ENCODE measurements around the gene RNF146. TPM values are rescaled to one million over a fixed set of nuclear protein-coding genes. Genes with fewer than 3 reads are reported as not detected.
A peak's percentile ranks its signal among the peaks of the same experiment; 100 is the strongest.

The RNF146 gene
- total and polyA plus RNA-seq, 2 of the 13 experiments (the other 11 are each of a cell fraction or from before 2014, with no cell fraction given) = 18.8 to 27.6 TPM

DNA sequence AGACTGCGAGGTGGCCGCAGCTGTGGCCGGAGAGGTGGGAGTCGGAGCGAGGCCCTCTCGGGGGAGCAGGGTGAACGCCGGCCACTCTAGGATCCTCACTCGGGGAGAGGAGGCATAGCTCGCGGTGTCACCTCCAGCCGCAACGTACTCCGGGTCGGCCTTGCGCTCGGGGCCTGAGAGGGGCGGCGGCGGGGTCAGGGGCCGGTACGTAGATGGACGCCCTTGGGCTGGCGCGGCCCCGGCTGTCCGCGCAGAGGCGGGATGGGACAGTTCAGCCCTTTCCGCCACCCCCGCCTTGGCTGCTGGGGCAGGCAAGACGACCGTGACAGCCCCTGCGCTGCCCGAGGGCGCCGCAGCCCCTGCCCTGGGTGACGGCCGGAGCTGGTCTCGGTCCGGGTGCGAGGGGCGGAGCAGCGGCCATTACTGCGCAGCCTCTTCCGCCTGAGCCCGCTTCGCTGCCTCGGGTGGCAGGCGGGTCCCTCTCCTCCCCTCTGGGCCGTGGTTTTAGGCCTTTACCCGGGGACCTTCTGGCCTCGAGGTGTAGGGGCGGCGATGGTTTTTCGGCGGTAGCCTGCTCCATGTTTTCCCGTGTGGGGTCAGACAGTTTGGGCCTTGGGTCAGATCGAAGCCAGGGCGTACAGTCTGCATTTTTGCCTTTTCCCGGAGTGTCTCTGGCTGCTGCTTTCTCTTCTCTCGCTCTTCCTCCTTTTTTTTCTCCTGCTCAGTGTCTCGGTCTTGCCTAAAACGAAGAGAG lies 405 bp downstream of the RNF146 start (continued):
- TF ChIP-seq ZNF563 (CRISPR knock-in tag; IDR thresholded peaks at IDR 0.05) = peak; percentile 78
- no peak for TF ChIP-seq THYN1 (CRISPR knock-in tag; IDR thresholded peaks at IDR 0.05; ENCODE audit: borderline replicate concordance, low read depth)
- TF ChIP-seq KDM1A (CRISPR knock-in tag; IDR thresholded peaks at IDR 0.05) = 0 out of 2 replicates have a peak, but pooled peaks have one; percentile 15
- no peak for TF ChIP-seq MATR3 (CRISPR knock-in tag; IDR thresholded peaks at IDR 0.05)
- TF ChIP-seq, protein P1, sequence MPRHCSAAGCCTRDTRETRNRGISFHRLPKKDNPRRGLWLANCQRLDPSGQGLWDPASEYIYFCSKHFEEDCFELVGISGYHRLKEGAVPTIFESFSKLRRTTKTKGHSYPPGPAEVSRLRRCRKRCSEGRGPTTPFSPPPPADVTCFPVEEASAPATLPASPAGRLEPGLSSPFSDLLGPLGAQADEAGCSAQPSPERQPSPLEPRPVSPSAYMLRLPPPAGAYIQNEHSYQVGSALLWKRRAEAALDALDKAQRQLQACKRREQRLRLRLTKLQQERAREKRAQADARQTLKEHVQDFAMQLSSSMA (CRISPR knock-in tag; IDR thresholded peaks at IDR 0.05) = peak; percentile 93
- peak; percentile 58; the same call in 1 of the 2 replicates for TF ChIP-seq ZNF180 (CRISPR knock-in tag; IDR thresholded peaks at IDR 0.05; ENCODE audit: borderline replicate concordance, low read depth)
- no peak for TF ChIP-seq ZNF674 (CRISPR knock-in tag; IDR thresholded peaks at IDR 0.05; ENCODE audit: low read depth)
- no peak for TF ChIP-seq MLLT10 (CRISPR knock-in tag; IDR thresholded peaks at IDR 0.05)
- peak; percentile 68; the same call in 1 of the 2 replicates for TF ChIP-seq KDM3A (CRISPR knock-in tag; IDR thresholded peaks at IDR 0.05; ENCODE audit: low read depth)
- TF ChIP-seq XRCC5 (optimal IDR thresholded peaks at IDR 0.05; ENCODE audit: low read length) = no peak
- 0 out of 2 replicates have a peak, but pooled peaks have one; percentile 37 for TF ChIP-seq ZNF224 (CRISPR knock-in tag; IDR thresholded peaks at IDR 0.05)
- TF ChIP-seq RBM22 (optimal IDR thresholded peaks at IDR 0.05; ENCODE audit: low read length) = peak; percentile 14
- no peak; the same call in 1 of the 2 replicates for TF ChIP-seq ZNF530 (CRISPR knock-in tag; IDR thresholded peaks at IDR 0.05; ENCODE audit: low read depth)
- TF ChIP-seq POLR2G (IDR thresholded peaks at IDR 0.05; ENCODE audit: low read depth, low read length) = peak; percentile 94
- peak; percentile 78; the same call in 1 of the 2 replicates for TF ChIP-seq ZC3H13 (CRISPR knock-in tag; IDR thresholded peaks at IDR 0.05)
- TF ChIP-seq ESRRA (CRISPR knock-in tag; IDR thresholded peaks at IDR 0.05; ENCODE audit: low read depth) = peak; percentile 37; the same call in 1 of the 2 replicates
- peak; percentile 99 for TF ChIP-seq RBFOX2 (IDR thresholded peaks at IDR 0.05; ENCODE audit: low read depth, low read length)
- 0 out of 2 replicates have a peak, but pooled peaks have one; percentile 20 for TF ChIP-seq ZNF337 (CRISPR knock-in tag; IDR thresholded peaks at IDR 0.05; ENCODE audit: borderline replicate concordance, low read depth)
- TF ChIP-seq ZNF501 (CRISPR knock-in tag; IDR thresholded peaks at IDR 0.05) = peak; percentile 81; the same call in 1 of the 2 replicates
- peak; percentile 78 for TF ChIP-seq HNF1B (CRISPR knock-in tag; IDR thresholded peaks at IDR 0.05)
- TF ChIP-seq ZNF317 (CRISPR knock-in tag; IDR thresholded peaks at IDR 0.05) = no peak; the same call in 1 of the 2 replicates
- 0 out of 2 replicates have a peak, but pooled peaks have one; percentile 40 for TF ChIP-seq ZFAT (CRISPR knock-in tag; conservative IDR thresholded peaks at IDR 0.05)
- TF ChIP-seq AKNA (CRISPR knock-in tag; IDR thresholded peaks at IDR 0.05; ENCODE audit: borderline replicate concordance) = peak; percentile 79
